CD14-positive monocyte (primary cell): ENCODE results near the gene SYCP2L. TPM values are rescaled to one million over a fixed set of nuclear protein-coding genes. Genes with fewer than 3 reads are reported as not detected.

Experiments used
- DNase-seq, 3 donors: peaks; one replicate each; pipeline ENCODE4 v3.0.0-alpha.2; 2011 to 2022
- H2AFZ ChIP-seq: 2 replicates; pipeline ENCODE4 v1.6.0; 2012; ENCODE audit warnings: mild to moderate bottlenecking, low read depth, low read length, inconsistent platforms; ENCODE audit not compliant: insufficient read depth, poor library complexity, severe bottlenecking
- H3K27ac ChIP-seq, 2 donors: 1 replicate in 1 of 2; 2 replicates in 1 of 2; pipeline ENCODE4 v1.5.1; 2012 to 2013; ENCODE audit warnings: low read length in 2 of 2, control low read depth in 1 of 2, inconsistent platforms in 1 of 2, low read depth in 1 of 2, mild to moderate bottlenecking in 1 of 2
- H3K27me3 ChIP-seq, 2 donors: one replicate each; pipeline versions ENCODE4 v1.6.0 to v1.6.1; 2011 to 2013; ENCODE audit warnings: low read length in 2 of 2; ENCODE audit not compliant: control insufficient read depth in 2 of 2, insufficient read depth in 2 of 2
- H3K36me3 ChIP-seq, 2 donors: replicated peaks in 1 of 2; 1 replicate in 1 of 2; 2 replicates in 1 of 2; pipeline versions ENCODE4 v1.5.1 to v1.6.1; 2012 to 2013; ENCODE audit warnings: low read length in 2 of 2, control low read depth in 1 of 2, inconsistent platforms in 1 of 2, mild to moderate bottlenecking in 1 of 2; ENCODE audit not compliant: insufficient read depth in 2 of 2, control insufficient read depth in 1 of 2
- H3K4me1 ChIP-seq, 2 donors: 1 replicate in 1 of 2; 2 replicates in 1 of 2; pipeline versions ENCODE4 v1.5.1 to v1.6.1; 2012 to 2013; ENCODE audit warnings: low read length in 2 of 2, control low read depth in 1 of 2, inconsistent platforms in 1 of 2, mild to moderate bottlenecking in 1 of 2, moderate library complexity in 1 of 2; ENCODE audit not compliant: insufficient read depth in 2 of 2, control insufficient read depth in 1 of 2
- H3K4me2 ChIP-seq: replicated peaks from 2 replicates; pipeline ENCODE3; 2012; ENCODE audit warnings: low read length, moderate library complexity, mild to moderate bottlenecking; ENCODE audit not compliant: poor library complexity, severe bottlenecking; ENCODE audit errors: extremely low read depth
- H3K4me3 ChIP-seq, 3 experiments: fragments of 200-600 bp in 1 of 3; sonication (generic) in 1 of 3; replicated peaks in 1 of 3; 1 replicate in 2 of 3; 2 replicates in 1 of 3; pipeline ENCODE4 v1.5.1; 2011 to 2013; ENCODE audit warnings: low read length in 3 of 3, mild to moderate bottlenecking in 3 of 3, control low read depth in 2 of 3, low read depth in 2 of 3, inconsistent platforms in 1 of 3, moderate library complexity in 1 of 3
- H3K79me2 ChIP-seq: 2 replicates; pipeline ENCODE4 v1.6.0; 2012; ENCODE audit warnings: mild to moderate bottlenecking, control low read depth, inconsistent platforms, low read length, moderate library complexity; ENCODE audit not compliant: insufficient read depth
- H3K9ac ChIP-seq: 2 replicates; pipeline ENCODE4 v1.6.0; 2017; ENCODE audit warnings: low read length, mild to moderate bottlenecking; ENCODE audit not compliant: insufficient read depth, poor library complexity, severe bottlenecking
- H3K9me3 ChIP-seq, 2 donors: replicated peaks in 1 of 2; 1 replicate in 1 of 2; 2 replicates in 1 of 2; pipeline versions ENCODE4 v1.5.1 to v1.6.1; 2012 to 2013; ENCODE audit warnings: low read length in 2 of 2, control low read depth in 1 of 2; ENCODE audit not compliant: control insufficient read depth in 1 of 2, insufficient read depth in 1 of 2
- H4K20me1 ChIP-seq: 2 replicates; pipeline ENCODE4 v1.6.0; 2012; ENCODE audit warnings: mild to moderate bottlenecking, low read length, control low read depth, moderate library complexity; ENCODE audit not compliant: insufficient read depth
- H3K27ac Mint-ChIP-seq, 7 donors: one replicate each; pipeline ENCODE4 v1.8.0; 2020; ENCODE audit warnings: mild to moderate bottlenecking in 7 of 7, mixed read lengths in 7 of 7, moderate library complexity in 6 of 7, inconsistent platforms in 2 of 7
- H3K27me3 Mint-ChIP-seq, 3 donors: one replicate each; pipeline ENCODE4 v1.8.0; 2021 to 2022; ENCODE audit warnings: low read depth in 3 of 3, mild to moderate bottlenecking in 3 of 3, mixed read lengths in 3 of 3, moderate library complexity in 3 of 3, inconsistent platforms in 1 of 3
- H3K36me3 Mint-ChIP-seq, 2 donors: one replicate each; pipeline ENCODE4 v1.8.0; 2020; ENCODE audit warnings: mixed read lengths in 2 of 2, inconsistent platforms in 1 of 2, mild to moderate bottlenecking in 1 of 2
- H3K4me1 Mint-ChIP-seq: one replicate; pipeline ENCODE4 v1.8.0; 2020; ENCODE audit warnings: mild to moderate bottlenecking, mixed read lengths
- H3K4me3 Mint-ChIP-seq, 2 donors: one replicate each; pipeline ENCODE4 v1.8.0; 2020; ENCODE audit warnings: mild to moderate bottlenecking in 2 of 2, mixed read lengths in 2 of 2, moderate library complexity in 1 of 2
- H3K9me3 Mint-ChIP-seq, 7 donors: one replicate each; pipeline ENCODE4 v1.8.0; 2020 to 2022; ENCODE audit warnings: mixed read lengths in 7 of 7, mild to moderate bottlenecking in 6 of 7, moderate library complexity in 6 of 7, inconsistent platforms in 2 of 7
- CTCF ChIP-seq: fragments of 200-600 bp; IDR thresholded peaks from one replicate; pipeline ENCODE4 v1.8.0; 2022; ENCODE audit warnings: antibody characterized with exemption, mild to moderate bottlenecking
- intact Hi-C, 2 donors: fragments of 100-400 bp; cut with micrococcal nuclease; formaldehyde crosslinking; loops; one replicate each; pipeline versions ENCODE4 v1.15.0 to v1.15.1; 2023
- polyA plus RNA-seq, 3 donors: library from polyadenylated mRNA; depleted of rRNA in 1 of 3; unstranded in 2 of 3; stranded (reverse) in 1 of 3; fragments of 300-500 nt in 2 of 3; fragments of >200 nt in 1 of 3; fragmentation: Illumina TruSeq in 2 of 3; gene quantifications; 1 replicate in 2 of 3; 2 replicates in 1 of 3; pipeline ENCODE4 v1.2.3, GENCODE V29; 2012 to 2021

The SYCP2L gene
- polyA plus RNA-seq, 3 donors = 0.08 TPM; not detected in 2

- Mint-ChIP-seq H3K27me3 (peaks cover 10 to 16% (median 16%) of the 10 kb centered on the region in 3 donors), H3K9me3 (peaks cover 0 to 1% (median 0%) of the 10 kb centered on the region in 7 donors), H3K27ac (no peak overlapping the region), H3K4me3 (no peak overlapping the region), H3K36me3 (no peaks in the 10 kb centered on the region), H3K4me1 (no peaks in the 10 kb centered on the region)
- no peak for DNase-seq
- Histone ChIP-seq H2AFZ (no peak overlapping the region), H3K4me2 (no peak overlapping the region), H4K20me1 (no peaks in the 10 kb centered on the region), H3K9ac (no peak overlapping the region), H3K4me3 (no peak overlapping the region), H3K79me2 (no peaks in the 10 kb centered on the region), H3K36me3 (no peaks in the 10 kb centered on the region), H3K4me1 (no peaks in the 10 kb centered on the region), H3K27ac (no peak overlapping the region), H3K27me3 (peaks cover 9 to 30% of the 10 kb centered on the region in 2 donors), H3K9me3 (no peaks in the 10 kb centered on the region)
- TF ChIP-seq CTCF = no peak
- intact Hi-C loops = no loop called here
These were observed 136.2 kb downstream of the SYCP2L start for GRCh38 chr6:11023032-11023431.

Other genes starting within 250 kb of the SYCP2L start
- 1 to 10 TPM in 1 of 3 donors, under 1 TPM in 1, not detected in 1; 0.52 to 1.9 TPM for gene C6orf52, start 192.4 kb upstream of the SYCP2L start, polyA plus RNA-seq
- 10 to 100 TPM in 2 of 3 donors, 1 to 10 TPM in 1; 6.2 to 13.3 (median 11.7) TPM for gene PAK1IP1, start 192.1 kb upstream of the SYCP2L start, polyA plus RNA-seq
- 100 to 1,000 TPM in 2 of 3 donors, 10 to 100 TPM in 1; 67.7 to 242 (median 184) TPM for gene TMEM14C, start 164.0 kb upstream of the SYCP2L start, polyA plus RNA-seq
- 100 to 1,000 TPM in 2 of 3 donors, 10 to 100 TPM in 1; 38.8 to 185 (median 141) TPM for gene TMEM14B, start 139.2 kb upstream of the SYCP2L start, polyA plus RNA-seq
- gene MAK, start 48.5 kb upstream of the SYCP2L start, polyA plus RNA-seq = 1 to 10 TPM in 1 of 3 donors, under 1 TPM in 2; 0.68 to 1.4 (median 0.76) TPM
- gene GCM2, start 5.0 kb upstream of the SYCP2L start, polyA plus RNA-seq = not detected
- gene ELOVL2, start 157.3 kb downstream of the SYCP2L start, polyA plus RNA-seq = not detected
- 1 to 10 TPM; 1.4 to 3.4 (median 2.4) TPM for gene SMIM13, start 206.8 kb downstream of the SYCP2L start, polyA plus RNA-seq
- under 1 TPM in 2 of 3 donors, not detected in 1; 0.05 to 0.06 TPM for gene ERVFRD-1, start 224.7 kb downstream of the SYCP2L start, polyA plus RNA-seq